ENCODE measurements around the gene CELF3. TPM values are rescaled to one million over a fixed set of nuclear protein-coding genes. Genes with fewer than 3 reads are reported as not detected.

The CELF3 gene
- polyA plus RNA-seq, 1 donor from 2014 or later, result 89.0 TPM

Small RNAs within 50 kb of the gene (small RNA-seq; reads per million reads assigned to genes)
- gene RNU6-662P, result 0 reads per million in 3 experiments

Other genes with a start within 250 kb of the CELF3 start
- 4.4 and 7.5 TPM in 2 replicates for gene CGN, start 205.4 kb downstream of the CELF3 start, polyA plus RNA-seq
- gene TUFT1, start 176.5 kb downstream of the CELF3 start, polyA plus RNA-seq, result 25.5 and 25.8 TPM in 2 replicates
- gene SNX27, start 104.8 kb downstream of the CELF3 start, polyA plus RNA-seq, result 30.2 and 32.4 TPM in 2 replicates
- 23.5 and 23.6 TPM in 2 replicates for gene RIIAD1, start 4.7 kb upstream of the CELF3 start, polyA plus RNA-seq
- gene MRPL9, start 46.7 kb upstream of the CELF3 start, polyA plus RNA-seq, result 119 and 134 TPM in 2 replicates
- 19.5 and 26.5 TPM in 2 replicates for gene TDRKH, start 73.7 kb upstream of the CELF3 start, polyA plus RNA-seq
- not detected in 2 replicates for gene LINGO4, start 88.6 kb upstream of the CELF3 start, polyA plus RNA-seq
- 0.28 and 0.45 TPM in 2 replicates for gene RORC, start 115.0 kb upstream of the CELF3 start, polyA plus RNA-seq
- gene C2CD4D, start 123.0 kb upstream of the CELF3 start, polyA plus RNA-seq, result not detected in 2 replicates
- gene THEM5, start 136.9 kb upstream of the CELF3 start, polyA plus RNA-seq, result not detected in 2 replicates
- 11.3 and 13.3 TPM in 2 replicates for gene THEM4, start 192.7 kb upstream of the CELF3 start, polyA plus RNA-seq